Measurements from ENCODE around the gene TNS1. TPM values are rescaled to one million over a fixed set of nuclear protein-coding genes. Genes with fewer than 3 reads are reported as not detected.

The TNS1 gene
- total RNA-seq, 1 donor from 2014 or later = 59.2 TPM

GRCh38 chr2:217752714-217753459, 249.9 kb downstream of the TNS1 start:
- no peak for DNase-seq (ENCODE audit: extremely low spot score, unreplicated experiment)
- no peak overlapping the region for H3K27ac Mint-ChIP-seq

DNA sequence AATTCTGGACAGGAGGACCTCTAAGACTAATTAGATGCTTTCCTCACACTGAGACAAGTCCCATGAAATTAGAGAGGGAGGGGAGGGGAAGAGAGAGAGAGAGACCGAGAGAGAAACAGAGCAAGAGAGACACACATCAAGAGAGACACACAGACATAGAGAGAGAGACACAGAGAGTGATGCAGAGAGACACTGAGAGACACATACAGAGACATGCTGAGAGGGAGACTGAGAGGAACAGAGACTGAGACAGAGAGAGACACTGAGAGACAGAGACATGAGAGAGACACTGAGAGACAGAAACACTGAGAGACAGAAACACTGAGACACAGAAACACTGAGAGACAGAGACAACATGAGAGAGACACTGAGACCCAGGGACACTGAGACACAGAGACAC, 250.8 kb downstream of the TNS1 start:
- Mint-ChIP-seq H3K27ac (no peak overlapping the region), H3K36me3 (no peaks in the 10 kb centered on the region), H3K4me3 (no peak overlapping the region), H3K4me1 (ENCODE audit: unreplicated experiment) (peaks cover 26% of the 10 kb centered on the region), H3K9me3 (no peaks in the 10 kb centered on the region), H3K27me3 (peaks cover 19% of the 10 kb centered on the region)
- TF ChIP-seq CTCF (conservative IDR thresholded peaks at IDR 0.05) = no peak
- DNase-seq (ENCODE audit: extremely low spot score, unreplicated experiment) = no peak

More at GRCh38 chr2:217752714-217753459, 249.9 kb downstream of the TNS1 start:
- Mint-ChIP-seq H3K4me3 (no peak overlapping the region), H3K27me3 (peaks cover 19% of the 10 kb centered on the region), H3K4me1 (ENCODE audit: unreplicated experiment) (peaks cover 20% of the 10 kb centered on the region), H3K9me3 (no peaks in the 10 kb centered on the region), H3K36me3 (no peaks in the 10 kb centered on the region)
- TF ChIP-seq CTCF (conservative IDR thresholded peaks at IDR 0.05) = no peak

DNA sequence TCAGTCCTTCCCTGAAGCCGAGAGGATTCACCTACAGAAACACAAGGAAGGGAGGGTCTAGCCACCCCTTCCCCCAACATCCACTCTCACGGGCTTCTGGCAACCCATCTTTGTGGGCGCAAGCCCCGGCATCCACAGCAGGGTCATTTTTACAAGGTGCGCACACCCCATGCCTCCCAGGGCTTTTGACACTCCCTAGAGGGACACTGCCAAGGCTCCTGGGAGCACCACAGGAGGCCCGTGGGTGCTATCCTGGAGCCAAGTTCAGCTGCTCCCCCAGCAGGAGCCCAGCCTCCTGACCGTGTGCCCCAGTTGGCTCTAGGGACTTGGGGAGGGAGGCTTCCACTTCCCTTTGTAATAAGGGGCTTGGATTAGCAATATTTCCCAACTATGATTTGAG, 251.6 kb downstream of the TNS1 start:
- H3K27ac Mint-ChIP-seq = no peak overlapping the region
- H3K4me1 Mint-ChIP-seq (ENCODE audit: unreplicated experiment) = peaks cover 30% of the 10 kb centered on the region
- no peaks in the 10 kb centered on the region for H3K36me3 Mint-ChIP-seq
- H3K4me3 Mint-ChIP-seq = no peak overlapping the region
- TF ChIP-seq CTCF (conservative IDR thresholded peaks at IDR 0.05) = no peak
- DNase-seq (ENCODE audit: extremely low spot score, unreplicated experiment) = no peak
- H3K27me3 Mint-ChIP-seq = peaks cover 19% of the 10 kb centered on the region
- no peaks in the 10 kb centered on the region for H3K9me3 Mint-ChIP-seq

Small RNAs within 50 kb of the gene (microRNA-seq; reads per million reads assigned to microRNA genes)
- 0.83 reads per million for gene MIR6809

Other genes starting within 250 kb of the TNS1 start
- gene RUFY4, start 66.3 kb upstream of the TNS1 start, total RNA-seq (ENCODE audit: low replicate concordance) = not detected in 2 replicates
- gene CXCR2, start 123.0 kb upstream of the TNS1 start, total RNA-seq (ENCODE audit: low replicate concordance) = not detected in 2 replicates
- gene CXCR1, start 164.0 kb upstream of the TNS1 start, total RNA-seq (ENCODE audit: low replicate concordance) = not detected in 2 replicates
- gene ARPC2, start 214.2 kb upstream of the TNS1 start, total RNA-seq (ENCODE audit: low replicate concordance) = 211 and 384 TPM in 2 replicates

Data from type B pancreatic cell (in vitro differentiated cells).